GM18526 (cell line): Measurements from ENCODE around the gene GPD2.

Experiments
- POLR2A ChIP-seq: IDR thresholded peaks from 3 replicates; pipeline ENCODE4 v1.6.1; 2011; ENCODE audit not compliant: insufficient read length; ENCODE audit errors: extremely low read depth

The GPD2 gene

GRCh38 chr2:156574112-156574511 lies 137.9 kb downstream of the GPD2 start:
- TF ChIP-seq POLR2A: no peak

DNA sequence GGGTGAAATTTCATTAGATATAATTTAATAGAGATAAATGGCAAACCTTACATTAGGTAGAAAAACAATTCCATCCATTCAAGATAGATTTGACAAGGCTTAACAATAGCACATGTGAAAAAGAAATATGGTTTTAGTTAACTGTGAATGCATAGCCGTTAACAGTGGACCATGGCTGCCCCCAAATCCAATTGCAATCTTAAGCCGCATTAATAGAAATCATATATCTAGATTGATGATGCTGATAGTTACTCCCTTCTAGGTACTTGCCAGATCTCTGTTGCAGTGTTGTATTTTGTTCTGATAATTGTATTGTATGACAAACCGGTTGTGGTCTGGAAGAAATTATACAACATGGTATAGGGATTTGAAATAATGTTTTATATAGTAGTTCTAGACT lies 139.8 kb downstream of the GPD2 start:
- no peak for TF ChIP-seq POLR2A

DNA sequence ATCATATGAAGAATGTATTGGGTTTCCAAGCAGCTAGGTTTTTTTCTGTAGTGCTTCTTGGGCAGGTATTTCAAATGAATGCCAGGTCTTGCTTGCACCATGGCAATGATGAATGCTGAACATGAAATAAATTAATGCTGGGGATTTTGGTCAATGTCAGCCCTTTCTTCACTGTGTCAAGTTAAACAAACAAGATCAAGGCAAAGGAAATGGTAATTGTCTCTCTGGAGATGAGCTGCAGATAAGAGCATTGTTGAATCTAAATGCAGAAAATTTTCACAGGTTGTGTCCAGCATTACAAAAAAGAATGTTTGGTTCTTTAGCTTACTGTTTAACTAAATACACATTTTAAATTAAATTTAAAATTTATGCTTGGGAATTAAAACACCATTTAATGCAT lies 144.3 kb downstream of the GPD2 start:
- no peak for TF ChIP-seq POLR2A

DNA sequence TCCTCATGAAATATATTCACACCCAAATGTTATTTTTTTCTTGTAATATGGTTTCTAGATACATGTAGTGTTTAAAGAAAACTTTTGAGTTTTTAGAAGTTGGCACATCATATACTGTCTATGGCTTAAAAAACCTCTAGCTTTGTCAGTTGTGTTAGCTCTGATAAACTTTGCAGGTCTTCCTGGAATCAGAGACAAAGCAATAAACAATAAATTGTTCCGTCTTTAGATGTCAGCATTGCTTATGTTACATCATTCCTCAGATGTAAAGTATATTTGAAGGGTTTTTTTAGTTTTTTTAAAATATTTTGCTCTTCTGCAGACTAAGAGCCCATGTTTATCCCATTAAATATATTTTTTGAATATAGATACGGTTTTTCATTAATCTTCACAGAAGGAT lies 145.1 kb downstream of the GPD2 start:
- no peak for TF ChIP-seq POLR2A

DNA sequence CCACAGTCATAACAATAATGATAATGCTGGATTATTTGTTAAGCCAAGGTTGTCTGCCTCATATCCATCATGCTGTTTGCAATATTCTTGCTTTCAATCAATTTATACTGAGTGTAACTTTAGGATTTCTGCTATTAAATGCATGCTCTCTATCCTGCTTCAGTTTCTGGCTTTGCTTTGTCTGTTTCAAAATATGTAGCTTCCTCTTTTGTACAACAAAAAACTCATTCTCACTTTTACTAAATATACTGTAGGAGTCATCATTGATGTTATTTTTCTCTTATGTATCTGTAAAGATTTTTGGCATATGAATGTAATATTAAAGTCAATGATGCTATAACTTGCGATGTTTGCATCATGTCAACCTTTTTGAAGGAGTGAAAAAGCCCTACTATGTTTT lies 149.3 kb downstream of the GPD2 start:
- no peak for TF ChIP-seq POLR2A

GRCh38 chr2:156586621-156587020 lies 150.4 kb downstream of the GPD2 start:
- TF ChIP-seq POLR2A: no peak

- no peak for TF ChIP-seq POLR2A
These were observed 153.4 kb downstream of the GPD2 start for GRCh38 chr2:156589381-156590079.

DNA sequence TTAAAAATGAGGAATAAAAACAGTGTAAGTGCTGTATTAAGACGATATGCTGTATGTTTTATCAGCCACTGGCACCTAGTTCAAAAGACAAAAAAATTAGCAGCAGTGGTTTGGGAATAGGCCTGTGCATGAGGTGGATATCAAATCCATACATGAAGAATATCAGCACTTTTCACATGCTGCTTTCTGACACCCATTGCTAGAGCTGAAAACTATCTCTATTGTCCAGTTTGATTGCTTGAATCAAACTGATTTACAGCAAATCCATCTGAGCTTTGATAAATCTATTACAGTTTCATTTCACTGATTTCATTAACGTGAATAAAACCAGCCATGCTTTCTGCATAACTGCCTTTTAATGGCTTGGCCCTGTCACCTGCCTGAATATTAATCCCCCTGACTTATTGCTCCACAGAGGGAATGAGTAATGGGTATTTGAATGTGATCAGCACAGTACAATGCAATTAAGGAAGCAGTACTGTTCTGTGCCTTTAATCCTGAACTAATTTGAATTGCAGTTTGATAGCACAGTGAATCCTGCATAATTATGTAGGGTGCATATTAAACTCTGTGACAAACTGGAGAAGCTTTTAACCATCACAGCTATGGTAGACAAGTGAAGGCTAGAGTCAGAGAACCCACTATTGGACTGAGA lies 154.0 kb downstream of the GPD2 start:
- TF ChIP-seq POLR2A: no peak

DNA sequence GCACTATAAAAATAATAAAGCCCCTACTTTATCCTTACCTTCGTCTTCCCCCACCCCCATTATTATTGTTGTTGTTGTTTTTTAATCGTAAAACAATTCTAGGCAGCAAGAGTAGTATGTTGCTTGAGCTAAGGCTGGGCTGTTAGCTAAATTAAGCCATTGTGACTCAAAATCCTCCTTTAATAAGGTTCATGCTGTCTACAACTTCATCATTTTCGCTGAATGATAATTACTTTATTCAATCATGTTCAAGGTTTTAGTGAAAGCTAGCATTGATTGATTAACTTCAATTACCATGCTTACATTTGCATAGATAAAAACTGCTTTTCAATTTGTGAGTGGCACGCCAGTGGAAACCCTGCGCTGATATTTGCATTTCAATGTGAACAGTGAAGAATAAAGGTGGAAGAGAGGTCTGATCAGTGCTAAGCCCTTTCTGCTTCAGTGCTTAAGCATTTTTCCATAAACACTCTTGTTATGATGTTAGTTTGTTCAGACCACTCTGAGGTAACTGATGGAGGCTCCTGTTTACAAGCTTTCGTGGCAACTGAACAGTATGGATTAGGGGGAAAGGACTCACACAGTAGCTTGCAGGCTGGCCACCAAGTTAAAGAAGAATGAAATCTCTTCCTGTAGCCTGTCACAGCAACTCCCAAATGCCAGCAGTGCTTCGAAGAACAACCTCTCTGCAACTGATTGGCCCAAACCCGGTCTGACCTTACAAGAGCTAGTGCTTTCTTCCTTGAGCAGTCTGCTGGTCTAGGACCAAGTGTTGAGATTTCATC lies 156.8 kb downstream of the GPD2 start:
- no peak for TF ChIP-seq POLR2A

DNA sequence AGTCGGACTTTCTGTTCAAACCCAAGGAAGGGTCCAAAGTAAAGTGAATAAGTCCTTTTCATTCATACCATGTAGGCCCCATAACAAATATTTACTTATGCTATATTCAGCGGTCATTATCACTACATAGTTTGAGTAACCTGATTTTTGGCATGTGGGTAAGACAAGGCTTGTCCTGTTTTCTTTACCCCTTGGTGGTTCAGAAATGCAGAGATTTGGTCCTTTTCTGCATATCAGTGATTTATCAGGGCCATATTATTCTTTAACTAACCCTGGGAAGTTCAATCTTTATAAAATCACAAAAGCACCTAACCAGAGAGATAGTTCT lies 157.4 kb downstream of the GPD2 start:
- no peak for TF ChIP-seq POLR2A

GRCh38 chr2:156598563-156598962 lies 162.4 kb downstream of the GPD2 start:
- no peak for TF ChIP-seq POLR2A

- TF ChIP-seq POLR2A: no peak
These were observed 164.0 kb downstream of the GPD2 start for GRCh38 chr2:156600196-156600595.

- no peak for TF ChIP-seq POLR2A
These were observed 165.8 kb downstream of the GPD2 start for GRCh38 chr2:156601855-156602551.

- no peak for TF ChIP-seq POLR2A
These were observed 166.4 kb downstream of the GPD2 start for GRCh38 chr2:156602552-156602933.

DNA sequence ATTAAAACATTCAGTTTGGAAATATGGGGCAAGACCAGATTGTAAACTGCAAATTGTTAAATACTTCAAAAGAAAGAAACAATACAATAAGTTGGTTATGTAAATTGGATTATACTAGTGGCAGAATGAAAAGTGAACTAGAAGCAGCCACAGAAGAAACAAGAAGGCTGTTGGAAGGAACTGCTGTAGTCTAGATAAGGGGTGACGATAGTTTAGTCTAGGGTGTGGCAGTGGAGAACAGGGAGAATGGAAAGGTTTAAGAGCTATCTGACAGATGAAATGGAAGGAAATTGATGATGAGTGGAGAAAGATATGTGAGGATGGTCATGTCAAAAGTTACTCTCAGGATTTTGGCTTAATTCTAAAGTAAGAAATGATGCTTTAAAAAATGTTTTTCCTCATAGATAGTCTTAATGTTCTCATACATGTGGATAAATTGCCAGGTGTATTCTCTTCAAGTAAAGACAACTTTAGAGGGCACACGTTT lies 179.7 kb downstream of the GPD2 start:
- no peak for TF ChIP-seq POLR2A
